Keratinocyte (primary cell): ENCODE results near the gene COPS3. TPM values are rescaled to one million over a fixed set of nuclear protein-coding genes. Genes with fewer than 3 reads are reported as not detected.

Experiments used
- DNase-seq: peaks from one replicate; pipeline ENCODE4 v3.0.0-alpha.2; 2011; ENCODE audit warnings: low read depth, missing footprints, low spot score
- FAIRE-seq: peaks from 2 replicates; lab custom pipeline; 2011; peaks lifted over from hg19 to GRCh38; lab: Jason Lieb, UNC
- H2AFZ ChIP-seq: 2 replicates; pipeline ENCODE4 v1.6.0; 2012; ENCODE audit warnings: low read length, control low read depth, inconsistent platforms; ENCODE audit not compliant: control insufficient read depth
- H3K27ac ChIP-seq: 2 replicates; pipeline ENCODE4 v1.5.1; 2011; ENCODE audit warnings: low read length; ENCODE audit not compliant: control insufficient read depth, insufficient read depth
- H3K27me3 ChIP-seq: 3 replicates; pipeline ENCODE4 v1.6.0; 2011; ENCODE audit warnings: low read length; ENCODE audit not compliant: control insufficient read depth, insufficient read depth; ENCODE audit errors: extremely low read depth
- H3K36me3 ChIP-seq, 2 experiments: 2 replicates in 1 of 2; 3 replicates in 1 of 2; pipeline ENCODE4 v1.5.1; 2011; ENCODE audit warnings: low read length in 2 of 2, mild to moderate bottlenecking in 1 of 2; ENCODE audit not compliant: control insufficient read depth in 2 of 2, insufficient read depth in 2 of 2; ENCODE audit errors: extremely low read depth in 1 of 2
- H3K4me1 ChIP-seq: 3 replicates; pipeline ENCODE4 v1.5.1; 2011; ENCODE audit warnings: low read length; ENCODE audit not compliant: control insufficient read depth, insufficient read depth; ENCODE audit errors: extremely low read depth
- H3K4me2 ChIP-seq: 3 replicates; pipeline ENCODE4 v1.6.0; 2011; ENCODE audit warnings: low read depth, low read length; ENCODE audit not compliant: control insufficient read depth, insufficient read depth; ENCODE audit errors: extremely low read depth
- H3K4me3 ChIP-seq, 3 experiments: fragments of 200-600 bp in 1 of 3; sonication (generic) in 1 of 3; 2 replicates in 2 of 3; 3 replicates in 1 of 3; pipeline ENCODE4 v1.5.1; 2011 to 2016; ENCODE audit warnings: low read length in 3 of 3, mild to moderate bottlenecking in 3 of 3, control low read depth in 2 of 3, inconsistent platforms in 1 of 3, low read depth in 1 of 3, mixed read lengths in 1 of 3, mixed run types in 1 of 3, moderate library complexity in 1 of 3; ENCODE audit not compliant: control insufficient read depth in 2 of 3, insufficient read depth in 2 of 3; ENCODE audit errors: extremely low read depth in 1 of 3
- H3K79me2 ChIP-seq: 2 replicates; pipeline ENCODE4 v1.6.0; 2012; ENCODE audit warnings: low read length; ENCODE audit not compliant: control insufficient read depth, insufficient read depth
- H3K9ac ChIP-seq: 3 replicates; pipeline ENCODE4 v1.6.0; 2011; ENCODE audit warnings: low read length; ENCODE audit not compliant: control insufficient read depth, insufficient read depth; ENCODE audit errors: extremely low read depth
- H3K9me1 ChIP-seq: 3 replicates; pipeline ENCODE4 v1.6.0; 2011; ENCODE audit warnings: low read length; ENCODE audit not compliant: control insufficient read depth, insufficient read depth; ENCODE audit errors: extremely low read depth
- H3K9me3 ChIP-seq: 2 replicates; pipeline ENCODE4 v1.5.1; 2012; ENCODE audit warnings: low read depth, low read length; ENCODE audit not compliant: control insufficient read depth
- H4K20me1 ChIP-seq: 3 replicates; pipeline ENCODE4 v1.6.0; 2011; ENCODE audit warnings: low read length; ENCODE audit not compliant: control insufficient read depth, insufficient read depth; ENCODE audit errors: extremely low read depth
- CTCF ChIP-seq, 3 experiments: IDR thresholded peaks in 1 of 3; conservative IDR thresholded peaks in 1 of 3; optimal IDR thresholded peaks in 1 of 3; 2 replicates in 2 of 3; 3 replicates in 1 of 3; pipeline versions ENCODE3 to v1.5.1; 2011; ENCODE audit warnings: low read length in 3 of 3, mild to moderate bottlenecking in 3 of 3, moderate library complexity in 2 of 3, control low read depth in 1 of 3, inconsistent platforms in 1 of 3; ENCODE audit not compliant: insufficient read depth in 2 of 3; ENCODE audit errors: extremely low read depth in 1 of 3
- EZH2 ChIP-seq: IDR thresholded peaks from one replicate; pipeline ENCODE4 v1.6.1; 2012; ENCODE audit warnings: inconsistent platforms, mild to moderate bottlenecking, low read length, moderate library complexity
- dilution Hi-C: fragments of 300-500 bp; cut with MboI; formaldehyde crosslinking; loops from one replicate; pipeline ENCODE4 v1.7.0; 2020; ENCODE audit warnings: low sequenced_read_pairs; ENCODE audit not compliant: extremely low pct_ligation_motif_present
- polyA plus RNA-seq, 5 experiments: library from polyadenylated mRNA; depleted of rRNA in 3 of 5; stranded (reverse) in 3 of 5; stranded (forward) in 1 of 5; unstranded in 1 of 5; fragments of >200 nt; gene quantifications; 1 replicate in 1 of 5; 2 replicates in 3 of 5; 3 replicates in 1 of 5; pipeline versions ENCODE4 v1.2.1 to v1.2.3, GENCODE V29; 2011 to 2012; ENCODE audit warnings: missing spikeins in 2 of 5, low read depth in 1 of 5, low replicate concordance in 1 of 5

COPS3 gene
- polyA plus RNA-seq, 1 donor (not counting 4 experiments of a cell fraction or from before 2014, with no cell fraction given), result 89.7 TPM

DNA sequence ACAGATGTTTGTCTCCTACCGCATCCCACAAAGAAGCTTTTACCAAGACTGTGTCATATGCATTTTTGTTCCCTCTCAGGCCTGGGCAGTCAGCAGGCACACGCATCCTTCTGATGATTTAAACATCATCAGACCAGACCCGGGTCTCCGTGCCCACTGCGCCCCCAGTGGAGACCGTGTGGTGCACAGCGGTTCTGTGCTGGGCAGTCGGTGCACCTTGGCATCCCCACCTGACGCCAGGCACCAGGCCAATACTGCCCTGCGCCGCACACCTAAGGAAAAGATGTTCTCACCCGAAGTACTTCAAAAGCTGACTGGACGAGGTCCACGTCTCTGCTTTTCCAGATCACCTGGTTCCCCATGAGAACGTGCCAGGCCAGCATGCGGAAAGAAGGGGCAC is 64.3 kb downstream of the COPS3 start:
- Histone ChIP-seq H2AFZ (no peak overlapping the region), H3K4me1 (no peaks in the 10 kb centered on the region), H3K27ac (no peak overlapping the region), H3K4me2 (no peak overlapping the region), H3K27me3 (no peaks in the 10 kb centered on the region), H3K36me3 (peaks cover 29 to 61% of the 10 kb centered on the region in 2 experiments), H3K4me3 (no peak overlapping the region), H3K9ac (no peak overlapping the region), H4K20me1 (peaks cover 2% of the 10 kb centered on the region), H3K9me3 (no peaks in the 10 kb centered on the region), H3K79me2 (no peaks in the 10 kb centered on the region), H3K9me1 (no peaks in the 10 kb centered on the region)
- no peak for FAIRE-seq
- DNase-seq, result no peak
- dilution Hi-C loops, result no loop called here
- TF ChIP-seq EZH2 (no peak), CTCF (optimal IDR thresholded peaks at IDR 0.05 in 1 of 3, IDR thresholded peaks at IDR 0.05 in 1 of 3, conservative IDR thresholded peaks at IDR 0.05 in 1 of 3; ENCODE audit: extremely low read depth in 1 of 3, insufficient read depth in 2 of 3, low read length in 3 of 3) (no peak)

GRCh38 chr17:17216236-17216635 is 64.8 kb downstream of the COPS3 start:
- no peak for FAIRE-seq
- Histone ChIP-seq H3K27ac (no peak overlapping the region), H3K79me2 (no peaks in the 10 kb centered on the region), H3K4me2 (no peak overlapping the region), H3K4me3 (no peak overlapping the region), H3K9ac (no peak overlapping the region), H2AFZ (no peak overlapping the region), H4K20me1 (peaks cover 2% of the 10 kb centered on the region), H3K27me3 (no peaks in the 10 kb centered on the region), H3K9me1 (no peaks in the 10 kb centered on the region), H3K9me3 (no peaks in the 10 kb centered on the region), H3K4me1 (no peaks in the 10 kb centered on the region), H3K36me3 (peaks cover 28 to 59% of the 10 kb centered on the region in 2 experiments)
- dilution Hi-C loops, result no loop called here
- TF ChIP-seq EZH2, result no peak
- TF ChIP-seq CTCF (optimal IDR thresholded peaks at IDR 0.05 in 1 of 3, IDR thresholded peaks at IDR 0.05 in 1 of 3, conservative IDR thresholded peaks at IDR 0.05 in 1 of 3; ENCODE audit: extremely low read depth in 1 of 3, insufficient read depth in 2 of 3, low read length in 3 of 3), result no peak
- DNase-seq, result no peak
